Suppressor macrophage treated with lipopolysaccharide for 1 hour (primary cell): ENCODE data around the gene TTYH2.

Source experiments
- DNase-seq, 3 donors: peaks; one replicate each; pipeline ENCODE4 v3.0.0-alpha.2; 2020 to 2022

The TTYH2 gene

DNA sequence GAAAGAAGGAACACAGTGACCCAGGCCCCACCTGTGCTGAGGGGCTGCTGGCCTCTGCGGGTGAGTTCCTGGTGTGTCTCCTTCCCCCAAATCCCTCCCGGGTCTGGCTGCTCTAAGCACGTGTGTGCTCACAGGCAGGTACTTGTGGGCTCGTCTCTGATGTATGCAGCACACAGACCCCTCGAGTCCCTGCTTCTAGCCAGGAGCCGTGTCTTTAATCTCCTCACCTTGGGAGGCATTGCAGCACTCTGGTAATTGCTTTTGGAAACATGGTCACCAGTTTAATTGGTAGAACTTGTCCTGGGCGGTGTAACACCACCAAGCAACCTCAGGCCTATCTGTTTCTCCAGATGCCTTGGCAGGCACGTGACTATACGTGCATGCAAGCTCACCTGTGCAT, 18.7 kb upstream of the TTYH2 start:
- no peak for DNase-seq

DNA sequence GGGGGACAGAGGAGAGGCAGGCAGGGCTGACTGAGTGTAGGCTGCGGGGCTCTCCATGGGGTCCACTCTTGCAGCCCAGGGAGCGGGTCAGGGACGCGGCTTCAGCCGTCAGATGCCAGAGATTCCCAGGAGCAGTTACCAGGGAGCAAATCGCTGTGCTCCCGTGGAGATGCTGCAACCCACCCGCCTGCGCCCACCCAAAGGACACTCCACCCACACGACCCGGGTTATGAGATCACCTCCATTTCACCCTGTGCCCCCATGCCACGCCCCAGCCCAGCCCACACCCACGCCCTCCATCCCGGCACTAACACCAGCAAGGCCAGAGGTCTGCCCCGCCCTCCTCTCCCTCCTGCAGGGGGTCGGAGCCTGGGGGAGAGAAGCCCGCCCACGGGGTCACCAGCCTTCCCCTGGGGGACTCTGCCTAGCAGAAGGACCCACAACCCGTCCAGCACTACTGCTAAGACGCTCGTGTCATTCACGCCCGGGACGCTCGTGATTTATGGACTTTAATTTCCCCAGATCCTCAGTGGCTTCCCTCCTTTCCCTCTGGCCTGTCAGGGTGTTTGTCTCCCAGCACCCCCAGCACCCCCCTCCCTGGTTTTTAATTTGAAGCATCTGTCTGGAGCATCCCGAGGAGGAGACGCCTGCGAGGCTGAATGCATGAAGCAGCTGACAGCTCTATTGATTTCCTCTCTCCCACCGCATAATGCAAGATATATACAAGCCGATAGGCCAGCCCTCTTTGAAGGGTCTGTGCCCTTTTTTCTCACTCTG, 16.6 kb upstream of the TTYH2 start:
- no peak for DNase-seq

DNA sequence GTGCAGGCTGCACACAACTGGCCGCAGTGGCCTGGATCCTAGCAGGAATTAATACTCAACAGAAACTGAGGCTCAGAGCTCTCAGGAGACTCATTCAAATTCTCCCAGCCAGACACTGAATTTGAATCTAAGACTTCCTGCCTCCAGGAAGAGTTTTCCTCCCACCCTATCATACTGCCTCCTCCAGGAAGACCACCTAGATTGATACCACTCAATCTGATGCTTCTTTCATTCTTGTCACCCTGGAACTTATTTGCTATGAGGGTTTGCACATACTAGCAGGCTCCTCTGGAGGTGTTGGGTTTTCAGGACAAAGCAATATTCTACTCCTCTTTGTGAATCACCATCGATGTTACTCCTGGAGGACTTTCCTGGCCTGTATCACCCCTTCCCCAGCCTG, 15.6 kb upstream of the TTYH2 start:
- no peak for DNase-seq

DNA sequence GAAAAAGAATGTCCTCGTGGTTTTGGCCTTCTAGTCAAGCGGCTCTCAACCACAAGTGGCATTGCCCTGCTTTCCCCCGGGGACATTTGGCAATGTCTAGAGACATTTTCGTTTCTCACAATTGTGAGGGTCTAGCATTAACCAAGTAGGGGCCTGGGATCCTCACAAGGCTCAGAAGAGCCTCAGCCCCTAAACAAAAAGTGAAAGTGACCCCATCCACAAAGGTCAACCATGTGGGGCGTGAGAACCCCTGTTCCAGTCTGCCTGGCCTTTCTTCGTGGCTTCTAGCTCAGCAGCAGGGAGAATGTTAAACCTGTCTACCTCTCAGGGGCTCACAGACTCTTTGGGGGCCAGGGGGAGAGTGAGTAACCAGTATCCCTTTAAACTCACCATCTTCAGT, 14.7 kb upstream of the TTYH2 start:
- DNase-seq = no peak

DNA sequence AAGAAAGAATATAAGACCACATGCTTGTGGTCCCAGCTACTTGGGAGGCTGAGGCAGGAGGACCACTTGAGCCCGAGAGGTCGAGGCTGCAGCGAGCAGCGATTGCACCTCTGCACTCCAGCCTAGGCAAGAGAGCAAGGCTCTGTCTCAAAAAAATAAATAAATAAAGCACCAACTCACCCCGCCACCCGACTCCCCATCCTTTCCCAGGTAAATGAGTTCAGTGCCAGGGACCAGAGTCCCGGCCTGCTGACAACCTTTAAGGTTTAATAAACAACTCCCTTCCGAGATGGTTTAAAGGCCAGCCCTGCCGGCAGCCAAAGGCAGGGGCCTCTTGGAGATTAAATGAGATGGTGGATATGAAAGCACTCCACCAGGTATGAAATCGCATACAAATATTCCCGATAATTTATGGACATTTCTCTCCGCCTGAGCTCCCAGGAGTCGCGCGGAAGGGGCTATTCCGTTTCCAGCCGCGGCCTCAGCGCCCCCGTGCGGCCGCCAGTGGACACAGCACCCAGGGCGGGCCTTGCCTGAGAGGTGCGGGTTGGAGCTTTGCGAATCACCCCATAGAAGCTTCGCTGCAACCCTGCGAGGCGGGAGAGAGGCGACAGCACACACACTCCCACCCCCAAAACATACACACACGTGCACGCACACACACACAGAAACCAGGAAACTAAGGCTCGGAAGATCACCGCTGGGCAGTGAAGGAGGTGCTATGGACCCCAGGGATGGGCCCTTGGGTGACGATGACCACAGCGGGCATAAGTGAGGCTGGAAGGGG, 13.9 kb upstream of the TTYH2 start:
- DNase-seq = peak; percentile 68 to 85 (median 80)

DNA sequence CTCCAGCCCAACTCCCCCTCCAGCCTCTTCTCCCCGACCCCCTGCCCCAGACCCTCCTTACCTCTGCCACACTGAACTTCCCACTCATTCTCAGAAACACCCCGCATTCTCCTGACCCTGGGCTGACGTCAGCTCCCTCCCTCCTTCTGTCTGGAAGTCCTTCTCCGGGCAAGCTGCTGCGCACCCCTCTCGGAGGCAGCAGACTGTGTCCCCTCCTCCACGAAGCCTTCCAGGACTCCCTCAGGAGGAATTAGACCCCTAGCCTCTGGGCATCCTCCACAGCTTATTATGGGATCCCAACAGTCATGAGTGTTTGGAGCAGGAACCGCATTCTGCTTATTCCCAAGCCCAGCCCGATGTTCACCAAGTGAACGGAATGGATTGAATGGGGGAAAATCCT, 13.3 kb upstream of the TTYH2 start:
- DNase-seq = no peak

DNA sequence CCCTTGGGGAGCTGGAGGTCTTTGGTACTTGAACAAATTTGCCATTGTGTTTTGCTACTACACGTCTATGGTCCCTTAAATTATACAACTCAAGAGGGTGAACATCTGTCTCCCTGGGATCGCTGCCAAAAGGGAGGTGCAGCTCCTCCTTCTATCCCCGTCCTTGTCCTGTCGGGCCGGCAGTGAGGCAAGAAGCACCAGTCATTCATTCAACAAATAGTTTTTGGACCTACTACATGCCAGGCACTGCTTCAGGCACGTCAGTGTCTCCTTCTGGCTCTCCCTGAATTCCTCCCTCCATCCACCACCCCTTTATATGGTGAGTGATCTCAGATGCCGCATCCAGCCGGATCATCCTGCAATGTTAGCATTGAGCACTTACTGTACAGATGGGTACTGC, 12.1 kb upstream of the TTYH2 start:
- no peak for DNase-seq

DNA sequence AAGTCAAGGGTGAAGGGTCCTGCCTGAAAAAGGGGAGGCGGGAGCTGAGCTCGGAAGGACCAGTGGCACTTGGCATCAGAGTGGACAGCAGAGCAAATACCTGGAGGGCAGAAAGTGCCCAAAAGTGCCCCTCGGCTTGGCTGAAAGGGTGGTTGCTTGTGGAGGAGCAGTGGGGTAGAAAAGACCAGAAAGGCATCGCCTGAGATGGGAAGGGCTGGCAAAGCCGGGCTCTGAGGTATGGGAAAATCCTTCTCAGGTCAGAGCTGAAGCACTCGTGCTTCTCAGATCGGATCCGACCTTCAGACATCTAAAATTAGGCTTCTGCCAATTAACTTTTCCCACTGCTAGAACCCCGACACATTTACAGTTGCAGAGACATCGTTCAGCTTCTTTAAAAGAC, 11.4 kb upstream of the TTYH2 start:
- DNase-seq = no peak

DNA sequence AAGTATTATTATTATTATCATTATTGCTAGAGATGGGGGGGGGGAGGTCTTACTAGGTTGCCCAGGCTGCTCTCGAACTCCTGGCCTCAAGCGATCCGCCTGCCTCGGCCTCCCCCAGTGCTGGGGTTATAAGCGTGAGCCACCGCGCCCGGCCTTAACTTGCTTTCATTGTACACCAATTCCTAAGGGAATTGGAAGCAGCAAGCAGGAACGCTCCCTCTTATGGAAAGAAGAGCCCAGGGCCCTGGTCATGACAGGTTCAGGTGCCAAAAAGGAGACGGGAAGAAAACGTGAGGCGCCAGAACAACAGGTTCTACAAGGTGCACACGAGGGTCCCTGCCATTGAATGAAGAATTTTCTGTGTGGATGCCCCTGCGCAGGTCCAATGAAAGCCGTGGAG, 10.4 kb upstream of the TTYH2 start:
- no peak for DNase-seq

DNA sequence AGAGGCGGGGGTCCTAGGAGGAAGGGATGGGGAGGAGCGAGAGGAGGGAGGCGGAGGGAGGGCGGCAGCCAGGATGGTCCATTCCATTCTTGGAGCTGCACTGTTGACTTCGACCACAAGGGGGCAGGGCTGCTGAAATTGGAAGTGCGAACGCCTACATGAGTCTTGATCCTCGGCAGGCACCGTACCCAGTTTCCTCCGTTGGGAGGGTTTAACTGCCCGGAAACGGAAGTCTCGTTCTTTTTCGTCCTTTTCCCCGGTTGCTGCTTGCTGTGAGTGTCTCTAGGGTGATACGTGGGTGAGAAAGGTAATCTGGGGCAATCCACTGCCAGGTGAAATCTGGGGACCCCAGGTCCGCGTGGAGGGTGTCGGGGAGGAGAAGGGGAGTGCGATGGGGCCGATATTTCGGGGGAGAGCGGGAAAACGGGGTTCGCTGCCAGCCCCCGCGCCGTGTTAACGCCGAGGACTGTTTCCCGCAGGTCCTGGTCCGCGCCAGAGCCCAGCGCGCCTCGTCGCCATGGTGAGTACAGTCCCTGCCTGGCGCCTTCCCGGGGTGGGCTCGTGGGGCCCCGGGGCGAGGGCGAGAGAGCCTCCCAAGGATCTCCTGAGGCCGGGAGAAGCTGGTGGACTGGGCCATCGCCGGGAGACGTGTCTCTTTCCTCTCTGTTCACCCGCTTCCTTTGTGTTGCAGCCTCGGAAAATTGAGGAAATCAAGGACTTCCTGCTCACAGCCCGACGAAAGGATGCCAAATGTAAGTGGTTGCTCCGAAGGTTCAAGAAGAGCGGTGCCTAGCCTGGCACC, 9.7 kb upstream of the TTYH2 start, which contains the start of gene RPL38:
Gene RPL38 (plus strand): TSS at position 240 of the 802 bp plus-strand sequence. CDS start 278 bp downstream, at position 518.
- DNase-seq = peak; percentile 96 to 98 (median 98)

DNA sequence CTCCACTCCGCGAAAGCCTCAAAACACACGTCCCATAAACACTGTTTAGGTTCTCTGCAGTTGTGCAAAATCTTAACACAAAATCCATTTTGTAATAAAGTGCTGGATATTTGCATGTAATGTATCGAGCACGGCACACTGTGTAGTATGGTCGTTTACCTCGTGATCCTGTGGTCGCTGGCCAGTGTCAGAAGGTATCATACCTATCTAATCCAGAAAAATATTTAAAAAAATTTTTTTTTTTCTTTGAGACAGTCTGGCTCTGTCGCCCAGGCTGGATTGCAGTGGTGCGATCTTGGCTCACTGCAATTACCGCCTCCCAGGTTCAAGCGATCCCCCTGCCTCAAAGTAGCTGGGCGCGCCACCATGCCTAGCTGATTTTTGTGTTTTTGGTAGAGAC, 8.9 kb upstream of the TTYH2 start:
- DNase-seq = no peak

DNA sequence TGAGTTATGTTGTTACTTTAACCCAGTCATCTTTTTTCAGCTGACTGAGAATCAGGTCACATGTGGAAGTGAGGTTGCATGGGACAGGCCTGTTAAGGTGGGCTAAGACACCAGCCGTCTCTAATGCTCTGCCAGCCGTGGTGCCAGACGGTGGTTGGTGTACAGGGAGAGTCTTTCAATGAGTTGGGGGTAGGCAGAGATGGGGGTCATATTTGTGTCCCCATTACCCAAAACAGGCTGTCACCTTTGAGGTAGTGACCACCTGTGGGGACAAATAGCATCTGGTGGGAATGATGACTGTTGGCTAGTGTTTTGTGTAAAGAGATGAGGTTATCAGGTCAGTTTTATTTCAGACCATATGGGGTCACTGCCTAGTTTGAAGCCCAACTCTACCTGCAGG, 8.1 kb upstream of the TTYH2 start:
- DNase-seq = no peak

DNA sequence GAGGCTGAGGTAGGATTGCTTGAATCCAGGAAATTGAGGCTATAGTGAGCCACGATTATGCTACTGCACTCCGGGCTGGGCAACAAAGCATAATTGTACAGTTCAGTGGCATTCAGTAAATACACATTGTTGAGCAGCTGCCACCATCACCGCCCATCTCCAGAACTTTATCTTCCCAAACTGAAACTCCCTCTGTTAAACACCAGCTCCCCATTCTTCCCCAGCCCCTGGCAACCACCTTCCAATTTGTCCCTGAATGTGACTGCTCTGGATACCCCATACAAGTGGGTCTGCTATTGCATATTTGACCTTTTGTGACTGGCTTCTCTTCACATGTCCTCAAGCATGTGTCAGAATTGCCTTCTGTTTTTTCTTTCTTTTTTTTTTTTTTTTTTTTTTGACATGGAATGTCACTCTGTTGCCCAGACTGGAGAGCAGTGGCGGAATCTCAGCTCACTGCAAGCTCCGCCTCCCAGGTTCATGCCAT, 7.0 kb upstream of the TTYH2 start:
- no peak for DNase-seq

DNA sequence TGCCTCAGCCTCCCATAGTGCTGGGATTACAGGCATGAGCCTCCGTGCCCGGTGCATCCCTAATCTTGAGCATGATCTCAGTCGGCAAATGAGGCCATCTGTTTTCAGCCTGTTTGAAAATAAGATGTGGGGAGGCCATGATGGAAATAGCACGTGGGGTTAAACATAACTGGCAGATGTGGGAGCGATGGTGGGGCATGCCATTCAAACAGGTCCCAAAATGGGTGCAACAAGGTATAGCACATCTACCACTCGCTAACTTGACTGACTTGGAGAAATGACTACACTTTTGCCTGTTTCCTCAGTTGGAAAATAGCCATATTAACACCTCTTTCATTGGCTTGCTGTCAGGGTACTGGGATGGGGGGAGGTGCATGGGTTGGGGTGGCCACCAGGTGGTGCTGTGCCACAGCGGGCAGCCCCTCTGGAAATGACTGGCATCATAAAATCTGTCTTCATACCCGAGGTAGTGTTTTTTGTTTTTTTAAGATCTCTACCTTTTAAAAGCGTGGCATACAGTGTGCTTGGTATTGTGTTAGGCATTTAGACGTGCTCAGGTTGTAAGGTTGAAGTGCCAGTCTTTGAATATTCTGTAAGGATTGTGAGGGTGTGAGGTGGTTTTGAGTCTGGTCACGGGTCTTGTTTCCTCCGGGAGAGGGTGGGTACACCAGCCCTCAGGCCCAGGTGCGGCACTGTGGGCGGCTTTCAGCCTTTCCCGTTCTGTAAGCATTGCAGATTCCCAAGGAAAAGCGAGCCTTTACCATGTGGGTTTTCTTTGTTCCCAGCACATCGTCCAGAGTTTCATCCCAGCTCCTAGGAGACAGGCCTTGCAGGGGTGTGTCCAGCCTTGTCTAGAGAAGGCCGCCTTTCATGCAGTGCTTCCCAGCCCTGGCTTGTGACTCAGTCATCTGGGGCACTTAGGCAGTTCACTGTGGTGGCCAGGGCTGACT, 2.9 kb upstream of the TTYH2 start:
- DNase-seq = peak; percentile 68 to 82 (median 75)

DNA sequence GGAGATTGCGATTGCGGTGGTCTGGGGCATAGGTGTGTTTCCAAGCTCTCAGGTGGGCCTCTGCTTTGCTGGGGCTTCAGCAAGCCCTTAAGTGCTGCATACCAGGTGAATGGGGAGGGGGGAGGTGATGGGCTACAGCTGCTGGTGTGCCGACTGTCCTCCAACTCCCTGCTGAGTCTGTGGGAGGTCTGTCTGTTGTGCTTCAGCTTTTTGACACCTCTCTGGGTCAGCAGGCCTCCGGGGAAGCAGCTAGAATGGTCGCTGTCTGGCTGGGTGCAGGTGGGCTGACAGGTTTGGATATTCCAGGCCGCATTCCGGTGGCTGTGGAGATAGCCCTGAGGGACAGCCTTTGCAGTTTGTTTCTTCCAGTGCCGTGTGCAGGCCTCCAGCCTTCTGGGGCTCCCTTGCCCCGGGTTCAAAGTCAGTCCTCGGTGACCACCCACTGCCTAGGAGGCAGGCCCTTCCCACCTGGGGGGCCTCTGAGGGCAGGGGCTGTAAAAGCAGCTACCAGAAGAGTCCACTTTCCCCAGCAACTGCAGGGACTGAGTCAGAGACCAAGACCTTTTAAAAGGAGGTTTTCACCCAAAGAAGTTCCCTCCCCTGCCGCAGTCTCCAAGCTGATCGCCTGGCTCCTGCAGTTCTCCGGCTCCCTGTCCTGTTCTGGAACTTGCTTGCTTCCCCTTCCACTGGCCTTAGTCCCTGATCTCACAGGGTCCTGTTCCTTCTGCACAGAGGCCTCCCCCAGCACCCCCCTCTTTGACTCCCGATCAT, 2.0 kb upstream of the TTYH2 start:
- DNase-seq = peak in 2 of 3 donors; percentile 35 to 55

DNA sequence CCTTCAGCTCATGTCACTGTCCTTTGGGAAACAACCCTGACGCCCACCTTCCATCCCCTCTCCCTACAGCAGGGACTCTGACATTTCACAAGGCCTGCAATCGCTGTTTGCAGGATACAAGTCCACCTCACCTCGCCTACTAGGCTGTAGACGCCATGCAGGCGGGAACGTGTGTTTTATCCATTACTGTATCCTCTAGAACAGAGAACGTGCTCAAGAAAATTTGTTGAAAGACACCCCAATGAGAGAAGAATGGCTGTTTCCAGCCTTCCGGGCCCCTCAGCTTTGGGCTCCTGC, 1.5 kb upstream of the TTYH2 start:
- peak in 2 of 3 donors; percentile 33 to 45 for DNase-seq

DNA sequence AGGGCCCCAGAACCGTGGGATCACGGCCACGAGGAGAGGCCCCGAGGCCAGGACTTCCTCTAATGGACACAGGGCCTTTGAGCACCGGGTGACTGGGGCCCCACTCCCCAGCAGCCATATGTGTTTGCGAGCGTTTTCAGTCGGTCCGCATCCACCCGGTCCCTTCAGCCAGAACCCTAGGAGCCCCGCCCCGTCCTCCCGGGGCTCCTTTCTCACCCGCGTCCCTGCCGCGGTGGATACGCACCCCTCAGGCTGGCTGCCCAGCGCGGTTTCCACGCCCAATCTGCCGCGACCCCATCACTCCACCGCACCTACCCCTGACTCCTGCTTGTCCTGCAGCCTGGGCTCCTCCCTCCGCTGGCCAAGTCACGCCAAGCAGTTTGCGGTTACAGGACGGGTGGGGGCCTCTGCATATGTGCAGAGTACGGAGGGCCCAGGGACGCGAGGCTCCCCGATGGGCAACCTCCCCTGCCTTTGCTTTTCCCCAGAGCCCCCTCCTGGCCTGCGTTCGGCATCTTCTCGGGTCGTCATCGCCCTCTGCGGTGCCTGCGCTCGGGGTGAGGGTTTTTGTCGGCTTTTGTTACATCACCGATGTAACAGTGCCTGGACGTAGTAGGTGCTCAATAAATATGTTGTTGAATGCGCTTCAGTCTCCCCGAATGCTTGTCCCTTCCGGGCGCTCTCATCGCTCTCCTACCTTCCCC, 1.0 kb upstream of the TTYH2 start:
- peak; percentile 55 to 75 (median 63) for DNase-seq

DNA sequence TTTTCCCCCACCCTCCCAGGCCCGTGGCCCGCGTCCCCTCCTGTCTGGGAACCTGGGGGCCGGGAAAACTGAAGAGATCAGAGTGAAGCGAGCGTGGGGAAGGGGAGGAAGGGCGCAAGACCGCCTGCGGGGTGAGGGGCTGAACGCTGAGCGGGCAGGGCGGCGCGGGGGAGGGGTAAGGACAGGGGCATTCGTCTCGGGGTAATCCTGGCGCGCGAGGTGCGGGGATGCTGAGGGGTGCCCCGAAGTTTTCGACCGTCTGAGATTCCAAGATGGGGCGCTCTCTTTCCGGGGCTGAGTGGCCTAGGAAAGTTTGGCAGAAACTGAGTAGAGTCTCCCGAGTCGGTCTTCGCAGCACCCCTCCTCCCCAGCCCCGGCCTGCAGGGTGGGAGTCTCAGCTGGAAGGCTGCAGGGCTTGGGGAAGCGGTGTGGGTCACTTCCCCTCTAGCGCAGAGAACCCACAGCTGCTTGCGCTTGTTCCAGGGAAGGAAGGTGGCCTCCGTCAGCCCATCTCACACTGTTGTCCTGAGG, 555 bp downstream of the TTYH2 start:
- peak; percentile 57 to 75 (median 61) for DNase-seq

DNA sequence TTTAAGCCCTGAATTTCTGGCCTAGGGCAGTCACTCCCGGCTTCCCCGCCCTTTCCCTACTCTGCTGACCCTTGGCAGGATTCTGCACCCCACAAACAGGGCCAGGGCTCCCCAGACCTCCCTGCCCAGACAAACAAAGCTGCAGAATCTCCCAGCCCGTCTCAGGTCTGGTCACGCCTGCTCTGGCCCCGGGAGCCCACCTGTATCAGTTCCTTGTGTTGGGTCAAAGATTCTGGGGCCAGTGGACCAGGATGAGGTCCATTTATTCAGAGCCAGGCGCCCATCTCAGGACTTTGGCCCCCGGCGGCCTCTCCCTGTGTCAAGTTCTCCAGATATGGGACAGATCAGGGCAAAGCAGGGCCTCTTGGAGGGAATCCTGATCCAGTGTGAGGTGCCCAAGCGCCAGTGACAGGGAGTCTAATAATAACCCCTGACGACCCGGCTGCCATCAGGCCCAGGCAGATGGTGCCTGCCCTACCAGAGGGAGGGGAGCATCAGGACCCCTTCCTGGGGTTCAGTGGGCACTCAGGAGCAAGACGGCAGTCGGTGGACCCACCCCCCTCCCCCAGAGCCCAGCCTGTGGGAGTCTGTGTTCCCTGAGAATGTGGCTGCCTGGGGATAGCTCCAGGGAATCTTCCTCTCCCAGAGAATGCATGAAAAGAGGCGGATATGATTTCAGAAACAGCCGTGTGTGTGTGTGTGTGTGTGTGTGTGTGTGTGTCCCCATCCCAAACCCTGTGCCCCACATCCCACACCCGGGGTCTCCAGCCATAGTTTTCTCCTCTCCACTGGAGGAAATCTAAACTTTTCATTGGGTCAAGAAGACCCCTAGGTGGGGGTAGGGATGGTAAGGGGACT, 1.3 kb downstream of the TTYH2 start:
- DNase-seq = no peak
